CD4-positive, alpha-beta T cell treated with Interleukin-17A for 4 hours (primary cell): Measurements from ENCODE around the gene CHRNA4.

Experiments
- DNase-seq: peaks from one replicate; pipeline ENCODE4 v3.0.0-alpha.2; 2020; ENCODE audit warnings: mixed read lengths

Gene CHRNA4

DNA sequence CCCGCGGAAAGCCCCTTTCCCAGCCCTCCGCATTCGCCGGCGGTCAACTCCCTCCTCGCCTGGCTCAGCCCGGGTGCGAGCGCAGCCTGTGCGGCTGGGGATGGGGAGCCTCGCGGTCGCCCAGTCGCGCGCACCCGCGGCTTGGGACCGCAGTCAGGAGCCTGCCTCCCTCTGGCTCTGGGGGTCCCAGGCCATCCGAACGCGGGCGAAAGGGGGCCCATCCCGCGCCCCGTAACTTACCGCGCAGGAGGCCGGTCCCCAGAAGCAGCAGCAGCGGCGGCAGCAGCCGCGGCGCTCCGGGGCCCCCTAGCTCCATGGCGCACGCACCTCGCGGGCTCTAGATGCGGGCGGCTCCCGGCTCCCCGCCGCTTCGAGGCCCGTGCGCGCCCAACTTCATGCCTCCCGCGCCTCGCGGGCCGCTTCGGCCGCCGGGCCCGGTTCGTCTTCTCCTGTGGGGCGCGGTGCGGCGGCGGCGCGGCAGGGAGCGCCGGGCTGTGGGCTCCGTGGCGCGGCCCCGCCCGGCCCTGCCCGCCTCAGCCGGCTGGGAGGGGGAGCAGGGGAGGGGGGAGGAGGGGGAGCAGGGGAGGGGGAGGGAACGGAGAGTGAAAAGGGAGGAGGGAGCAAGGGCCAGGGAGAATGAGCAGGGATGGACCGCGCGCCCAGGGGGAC lies at the start of gene CHRNA4:
CHRNA4 (minus strand) TSS at position 500 of the 669 bp plus-strand sequence; CDS start at position 316, 184 bp downstream.
- no peak for DNase-seq

DNA sequence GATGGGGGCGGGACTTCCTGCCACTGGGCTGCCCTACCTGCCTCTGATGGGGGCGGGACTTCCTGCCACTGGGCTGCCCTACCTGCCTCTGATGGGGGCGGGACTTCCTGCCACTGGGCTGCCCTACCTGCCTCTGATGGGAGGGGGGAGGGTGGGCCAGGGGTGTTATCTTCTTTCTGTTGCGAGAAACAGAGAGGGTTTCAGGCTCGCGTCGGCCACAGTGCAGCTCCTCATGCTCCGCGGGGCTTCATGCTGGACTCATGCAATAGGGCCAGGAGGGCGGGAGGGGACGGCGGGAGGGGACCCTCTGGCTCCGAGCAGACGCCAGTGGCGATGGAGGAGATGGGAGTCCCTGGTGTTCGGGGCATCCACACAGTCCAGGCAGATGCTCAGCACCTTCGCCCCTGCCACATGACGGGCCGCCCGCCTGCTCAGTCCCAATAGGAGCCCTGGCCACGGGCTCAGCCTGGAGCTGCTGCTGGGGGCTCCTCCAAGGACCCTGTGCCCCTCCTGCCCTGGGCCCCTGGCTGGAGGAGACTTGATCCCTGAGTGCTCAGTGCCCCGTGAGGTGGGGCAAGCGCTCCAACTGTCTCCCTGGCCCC lies 48.8 kb upstream of the CHRNA4 start:
- DNase-seq = no peak

DNA sequence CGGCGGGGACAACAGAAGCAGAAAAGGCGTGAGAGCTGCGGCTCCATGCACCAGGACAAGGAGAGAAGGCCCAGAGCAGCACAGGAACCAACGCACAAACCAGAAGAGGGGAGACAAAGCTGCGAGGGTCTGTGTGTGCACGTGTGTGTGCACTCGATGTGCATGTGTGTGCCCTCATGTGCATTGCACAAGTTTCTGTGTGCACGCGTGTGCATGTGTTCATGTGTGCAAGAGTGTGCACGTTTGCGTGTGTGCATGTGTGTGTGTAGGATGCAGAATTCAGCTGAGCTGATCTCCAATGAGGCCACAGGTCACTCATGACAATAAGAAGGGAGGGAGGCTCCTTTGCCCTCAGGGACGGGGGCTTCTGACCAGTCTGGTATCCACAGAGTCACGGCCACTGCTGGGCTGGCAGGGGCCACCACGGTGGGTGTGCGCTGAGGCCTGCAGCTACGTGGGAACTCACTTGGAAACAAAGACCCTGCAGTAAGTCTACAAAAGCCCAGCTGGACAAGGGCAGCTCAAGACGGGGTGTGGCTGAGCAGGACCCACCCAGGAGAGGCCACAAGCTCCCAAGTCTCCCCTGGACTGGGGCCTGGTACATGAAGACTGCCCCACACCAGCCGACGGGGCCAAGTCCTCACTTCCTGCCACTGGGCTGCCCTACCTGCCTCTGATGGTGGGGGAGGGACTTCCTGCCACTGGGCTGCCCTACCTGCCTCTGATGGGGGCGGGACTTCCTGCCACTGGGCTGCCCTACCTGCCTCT lies 48.1 kb upstream of the CHRNA4 start:
- DNase-seq = peak; percentile 9

DNA sequence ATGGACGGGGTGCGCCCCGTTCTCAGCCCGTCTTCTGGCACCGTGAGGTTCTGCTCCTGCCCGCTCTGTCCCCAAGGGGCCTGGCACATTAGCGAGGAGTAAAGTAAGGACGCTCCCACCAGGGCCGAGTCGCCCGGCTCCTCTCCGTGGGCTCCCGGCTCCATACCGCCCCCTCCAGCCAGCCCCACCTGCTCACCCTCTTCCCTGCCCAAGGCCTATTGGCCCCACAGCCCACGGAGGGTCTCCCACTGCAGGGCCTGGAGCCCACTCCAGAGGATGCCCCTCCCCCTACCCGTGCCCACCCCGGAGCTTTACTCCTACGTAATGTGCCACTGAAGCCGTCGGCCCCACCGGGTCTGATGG lies 47.5 kb upstream of the CHRNA4 start:
- no peak for DNase-seq

DNA sequence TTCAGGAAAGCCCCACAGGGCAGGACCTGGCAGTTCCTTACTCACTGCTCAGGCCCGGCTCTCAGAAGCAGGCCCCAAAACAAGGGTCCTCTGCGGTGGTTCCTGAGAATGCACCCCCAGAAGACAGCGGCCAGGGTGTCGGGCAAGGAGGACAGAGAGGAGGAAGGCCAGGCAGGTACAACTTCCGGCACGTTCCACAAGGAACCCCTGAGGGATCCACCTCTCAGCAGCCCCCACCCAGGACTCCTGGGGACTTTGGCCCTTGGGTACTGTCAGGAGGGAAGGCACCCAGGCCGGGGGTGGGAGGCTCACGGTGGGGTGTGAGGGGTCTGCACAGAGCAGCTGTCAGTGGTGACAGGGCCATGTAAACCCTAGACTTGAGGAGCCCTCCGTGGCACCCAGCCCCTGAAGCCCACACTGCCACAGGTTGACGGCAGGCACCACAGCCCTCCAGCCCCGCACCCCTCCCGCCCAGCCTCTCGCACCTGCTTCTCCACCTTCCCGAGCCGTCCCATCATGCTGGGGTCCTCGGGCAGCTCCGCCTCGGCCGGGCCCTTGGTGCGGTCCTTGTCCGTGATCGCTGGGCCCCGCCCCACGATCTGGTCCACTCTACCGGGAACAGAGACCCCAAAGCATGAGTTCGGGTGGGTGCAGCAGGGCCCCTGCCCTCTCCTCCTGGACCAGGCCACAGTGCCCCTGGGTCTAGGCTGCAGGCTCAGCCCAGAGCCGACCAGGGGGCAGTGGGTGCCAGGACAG lies 47.0 kb upstream of the CHRNA4 start:
- no peak for DNase-seq

DNA sequence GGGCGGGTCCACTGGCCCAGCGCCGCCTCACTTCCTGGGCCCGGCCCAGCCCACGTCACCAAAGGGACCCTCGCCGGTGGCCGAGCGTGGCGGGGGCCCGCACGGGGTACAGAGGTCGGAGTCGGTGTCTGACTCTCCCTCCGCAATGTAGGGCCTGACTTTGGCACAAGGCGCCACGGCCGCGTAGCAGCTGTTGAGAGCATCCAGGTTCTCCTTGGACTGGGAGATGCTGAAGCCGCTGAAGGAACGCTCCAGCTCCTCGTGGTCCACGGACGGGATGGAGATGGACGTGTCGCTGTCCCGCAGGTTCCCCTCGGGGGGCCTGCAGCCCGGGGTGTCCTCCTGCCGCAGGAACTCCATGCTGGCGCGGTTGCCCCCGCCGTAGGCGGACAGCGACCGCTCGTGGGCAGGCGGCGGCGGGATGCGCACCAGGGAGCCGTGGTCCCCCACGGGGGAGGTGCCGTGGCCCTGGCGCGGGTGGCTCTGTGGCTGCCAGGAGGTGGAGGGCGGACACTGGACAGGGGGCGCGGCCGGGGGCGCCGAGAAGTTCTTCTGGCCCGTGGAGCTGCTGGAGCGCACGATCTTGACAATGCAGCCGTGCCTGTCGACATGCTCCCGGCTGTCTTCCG lies 45.6 kb upstream of the CHRNA4 start:
- DNase-seq = no peak

DNA sequence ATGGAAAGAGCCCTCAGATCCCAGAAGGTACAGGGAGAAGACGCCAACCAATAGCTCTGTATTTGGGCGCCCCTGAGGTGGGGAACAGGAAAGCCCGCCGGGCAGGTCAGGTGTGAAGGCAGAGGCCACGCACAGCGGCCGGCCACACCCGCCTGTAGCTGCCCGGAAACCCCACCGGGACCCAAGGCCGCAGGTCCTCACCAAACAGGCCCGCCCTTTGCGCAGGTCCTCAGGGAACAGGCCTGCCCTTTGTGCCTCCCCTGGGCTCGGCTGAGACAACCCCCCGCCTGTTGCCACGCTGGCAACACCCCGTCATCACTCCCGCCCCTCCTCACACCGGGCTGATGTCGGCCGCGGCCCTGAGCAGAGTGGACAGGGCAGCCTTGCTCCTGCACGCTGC lies 44.9 kb upstream of the CHRNA4 start:
- no peak for DNase-seq

DNA sequence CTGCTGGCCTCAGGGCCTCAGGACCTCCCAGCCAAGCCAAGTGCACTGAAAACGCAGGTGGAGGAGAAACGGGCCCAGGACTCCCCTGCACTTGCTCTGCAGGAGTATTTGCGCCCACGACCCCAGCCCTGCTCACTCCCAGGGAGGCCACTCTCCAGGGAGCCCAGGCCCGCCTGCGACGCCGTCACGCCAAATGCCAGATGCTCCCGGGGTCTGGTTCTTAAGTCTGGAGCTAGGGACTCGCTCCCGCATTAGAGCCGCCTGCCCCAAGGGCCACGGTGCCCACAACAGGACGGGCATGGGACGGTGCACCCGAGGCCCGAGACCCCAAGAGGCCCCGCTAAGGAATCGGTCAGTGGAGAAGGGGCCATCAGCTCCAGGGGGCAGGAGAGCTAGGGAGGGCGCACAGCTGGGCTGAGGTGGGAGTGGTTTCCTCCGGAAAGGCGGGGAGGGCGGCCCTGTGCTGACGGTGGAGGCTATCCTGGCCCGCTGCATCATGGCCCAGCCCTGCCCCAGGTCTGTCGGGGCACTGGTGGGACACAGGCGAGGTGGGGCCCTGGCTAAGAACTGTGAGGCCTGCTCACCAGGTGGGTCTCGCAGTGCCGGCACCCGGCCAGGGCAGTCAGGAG lies 44.1 kb upstream of the CHRNA4 start:
- no peak for DNase-seq

DNA sequence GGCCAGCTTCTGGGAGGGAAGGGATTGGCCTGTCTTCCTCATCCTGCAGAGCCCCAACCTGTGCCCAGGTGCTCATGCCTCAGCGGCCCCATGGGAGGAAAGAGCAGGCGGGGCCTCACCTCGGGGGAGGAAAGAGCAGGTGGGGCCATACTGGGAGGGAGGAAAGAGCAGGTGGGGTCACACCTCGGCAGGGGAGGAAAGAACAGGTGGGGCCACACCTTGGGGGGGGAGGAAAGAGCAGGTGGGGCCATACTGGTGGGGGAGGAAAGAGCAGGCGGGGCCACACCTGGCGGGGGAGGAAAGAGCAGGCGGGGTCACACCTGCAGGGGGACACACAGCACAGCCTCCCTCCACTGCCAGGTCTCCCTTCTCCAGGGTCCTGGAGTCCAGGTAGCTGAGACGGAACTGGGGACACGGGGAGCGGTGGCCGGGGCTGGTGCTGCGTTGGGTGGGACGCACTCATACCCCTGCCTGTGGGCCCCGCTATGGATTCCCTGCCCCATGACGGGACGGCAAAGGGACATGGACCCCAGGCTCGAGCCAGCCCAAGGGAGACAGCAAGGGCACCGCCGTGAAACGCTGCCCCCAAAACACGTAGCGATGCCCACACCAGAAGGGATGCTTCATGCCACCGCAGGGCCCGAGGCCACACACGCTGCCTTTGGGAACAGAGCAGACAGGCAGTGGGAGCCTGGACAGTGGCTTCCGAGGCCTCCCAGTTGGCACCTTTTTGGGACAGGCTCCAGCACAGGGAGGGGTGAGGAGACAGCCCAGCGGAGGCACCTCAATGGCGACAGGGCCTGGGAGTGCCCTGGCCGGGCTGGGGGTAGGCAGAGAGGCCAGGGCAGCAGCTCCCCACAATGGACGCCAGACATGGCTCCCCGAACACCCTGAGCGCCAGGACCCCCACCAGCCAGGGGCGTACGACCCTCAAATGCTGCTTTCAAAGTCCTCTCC lies 43.3 kb upstream of the CHRNA4 start:
- DNase-seq = no peak

DNA sequence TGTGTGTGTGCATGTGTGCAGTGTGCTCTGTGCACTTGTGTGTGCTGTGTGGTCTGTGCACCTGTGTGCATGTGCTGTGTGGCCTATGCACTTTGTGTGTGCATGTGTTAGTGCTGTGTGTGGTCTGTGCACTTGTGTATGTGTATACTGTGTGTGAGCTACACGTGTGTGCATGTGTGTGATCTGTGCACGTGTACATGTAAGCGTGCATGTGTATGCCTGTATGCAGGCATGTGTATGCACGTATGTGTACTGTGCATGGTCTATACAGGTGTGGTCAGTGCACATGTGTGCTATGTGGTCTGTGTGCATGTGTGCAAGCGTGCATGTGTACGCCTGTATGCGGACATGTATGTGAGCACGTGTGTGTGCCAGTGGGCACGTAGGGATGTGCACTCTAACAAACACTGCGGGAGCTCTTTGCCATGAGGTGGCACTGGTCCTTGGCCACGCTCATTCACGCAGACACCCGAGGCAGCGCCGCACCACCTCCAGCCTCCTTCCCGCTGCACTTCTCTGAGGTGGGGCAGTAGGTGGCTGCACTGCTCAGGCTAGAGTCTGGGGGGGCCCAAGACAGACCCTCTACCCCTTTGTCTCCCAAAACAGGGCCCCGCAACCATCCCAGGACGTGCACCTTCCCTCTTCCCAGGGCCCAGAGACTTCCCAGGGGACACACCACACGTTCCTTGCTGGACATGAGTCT lies 42.4 kb upstream of the CHRNA4 start:
- DNase-seq = no peak

DNA sequence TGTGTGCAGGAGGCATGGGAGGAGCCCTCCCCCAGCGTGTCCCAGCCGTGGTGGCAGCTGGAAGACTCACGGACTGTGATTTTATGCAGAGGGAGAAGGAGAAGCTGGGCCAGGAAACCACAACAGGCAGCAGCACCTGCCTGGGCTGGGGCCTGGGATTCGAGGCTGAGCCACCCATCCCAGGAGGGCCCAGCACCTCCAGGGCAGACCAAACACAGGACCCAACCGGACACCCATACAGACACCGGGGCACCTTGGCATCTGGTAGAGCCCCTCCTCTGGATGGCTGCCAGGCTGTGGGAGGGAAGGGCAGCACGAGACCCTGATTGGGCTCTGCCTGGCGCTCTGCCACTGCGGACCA lies 41.7 kb upstream of the CHRNA4 start:
- no peak for DNase-seq

DNA sequence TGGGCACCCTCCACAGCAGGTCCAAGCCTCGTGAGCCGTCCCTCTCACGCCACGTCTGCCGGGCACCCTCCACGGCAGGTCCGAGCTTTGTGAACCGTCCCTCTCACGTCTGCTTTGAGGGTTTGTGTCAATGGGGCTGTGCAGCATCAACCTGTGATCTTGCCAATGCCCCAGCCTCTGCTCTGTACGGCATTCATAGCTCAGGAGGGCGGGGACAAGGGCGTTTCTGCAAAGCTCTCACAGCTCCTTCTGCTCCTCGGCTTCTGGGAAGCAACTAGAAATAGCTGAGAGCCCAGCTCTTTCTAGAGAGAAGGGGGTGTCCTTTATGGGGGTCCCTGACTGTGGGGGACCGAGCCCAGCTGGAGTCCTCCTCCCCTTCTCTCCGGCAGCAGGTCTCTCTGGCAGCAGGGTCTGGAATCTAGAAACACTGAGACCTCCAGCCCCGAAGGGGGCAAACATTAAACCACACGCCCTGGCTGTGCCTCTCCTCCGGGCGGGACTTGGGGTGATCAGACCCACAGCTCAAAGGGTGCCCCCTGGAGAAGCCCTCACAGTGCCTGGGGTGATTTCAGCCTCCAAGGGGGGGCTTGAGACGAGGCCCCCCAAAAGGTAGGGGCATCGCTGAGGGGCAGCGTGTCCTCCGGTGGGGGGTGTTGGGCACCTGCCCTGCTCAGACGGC lies 41.2 kb upstream of the CHRNA4 start:
- no peak for DNase-seq

DNA sequence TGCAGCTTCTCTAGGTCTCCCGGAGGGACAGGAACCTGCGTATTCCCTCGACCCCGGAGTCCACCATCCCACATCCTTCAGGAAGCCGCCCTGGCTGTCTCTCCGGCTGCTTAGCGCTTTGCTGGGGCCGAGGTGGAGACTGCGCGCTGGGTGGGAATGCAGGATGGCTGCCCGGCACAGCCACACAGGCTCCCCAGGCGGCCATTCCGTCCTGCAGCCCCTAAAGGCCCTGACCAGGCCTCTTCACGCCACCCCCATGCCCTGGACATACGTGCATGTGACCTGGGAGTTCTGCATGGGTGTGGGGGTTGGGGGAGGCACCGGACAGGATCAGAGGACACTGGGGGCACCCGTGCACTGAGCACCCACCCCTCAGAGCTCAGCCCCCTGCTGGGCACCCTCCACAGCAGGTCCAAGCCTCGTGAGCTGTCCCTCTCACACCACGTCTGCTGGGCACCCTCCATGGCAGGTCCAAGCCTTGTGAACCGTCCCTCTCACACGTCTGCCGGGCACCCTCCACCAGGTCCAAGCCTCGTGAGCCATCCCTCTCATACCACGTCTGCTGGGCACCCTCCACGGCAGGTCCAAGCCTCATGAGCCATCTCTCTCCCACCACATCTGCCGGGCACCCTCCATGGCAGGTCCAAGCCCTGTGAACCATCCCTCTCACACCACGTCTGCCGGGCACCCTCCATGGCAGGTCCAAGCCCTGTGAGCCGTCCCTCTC lies 40.4 kb upstream of the CHRNA4 start:
- no peak for DNase-seq

DNA sequence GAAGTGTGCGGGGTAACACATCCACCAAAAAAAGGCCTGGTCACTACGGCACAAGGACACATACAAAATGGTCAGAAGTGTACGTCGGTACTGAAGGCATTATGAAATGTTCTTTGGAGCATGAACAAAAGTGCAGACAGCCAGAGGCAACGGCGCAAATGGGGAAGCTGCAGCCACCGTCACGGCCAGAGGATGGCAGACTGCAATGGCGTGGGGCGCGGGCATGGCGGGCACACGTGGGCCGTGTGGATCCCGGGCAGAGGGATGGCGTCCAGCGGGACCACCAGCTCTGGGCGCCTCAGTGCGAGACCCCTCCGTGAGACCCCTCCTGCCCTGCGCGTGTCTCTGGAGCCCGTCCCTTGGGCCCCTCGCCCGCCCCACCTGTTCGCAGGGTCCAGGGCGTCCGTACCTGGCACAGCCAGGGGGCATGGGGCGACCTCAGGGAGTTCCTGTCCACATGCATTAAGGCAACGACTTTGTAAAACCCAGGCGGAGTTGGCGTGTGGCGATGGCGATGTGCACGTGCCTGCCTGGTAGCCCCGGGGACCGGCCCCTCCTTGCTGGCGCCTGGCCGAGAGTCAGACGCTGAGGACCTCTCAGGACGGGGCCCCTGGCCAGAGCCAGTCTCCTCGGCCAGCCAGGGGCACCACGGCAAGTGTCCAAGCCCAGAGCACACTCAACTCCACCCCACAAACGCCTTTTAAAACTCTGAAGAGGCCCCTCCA lies 39.5 kb upstream of the CHRNA4 start:
- no peak for DNase-seq

DNA sequence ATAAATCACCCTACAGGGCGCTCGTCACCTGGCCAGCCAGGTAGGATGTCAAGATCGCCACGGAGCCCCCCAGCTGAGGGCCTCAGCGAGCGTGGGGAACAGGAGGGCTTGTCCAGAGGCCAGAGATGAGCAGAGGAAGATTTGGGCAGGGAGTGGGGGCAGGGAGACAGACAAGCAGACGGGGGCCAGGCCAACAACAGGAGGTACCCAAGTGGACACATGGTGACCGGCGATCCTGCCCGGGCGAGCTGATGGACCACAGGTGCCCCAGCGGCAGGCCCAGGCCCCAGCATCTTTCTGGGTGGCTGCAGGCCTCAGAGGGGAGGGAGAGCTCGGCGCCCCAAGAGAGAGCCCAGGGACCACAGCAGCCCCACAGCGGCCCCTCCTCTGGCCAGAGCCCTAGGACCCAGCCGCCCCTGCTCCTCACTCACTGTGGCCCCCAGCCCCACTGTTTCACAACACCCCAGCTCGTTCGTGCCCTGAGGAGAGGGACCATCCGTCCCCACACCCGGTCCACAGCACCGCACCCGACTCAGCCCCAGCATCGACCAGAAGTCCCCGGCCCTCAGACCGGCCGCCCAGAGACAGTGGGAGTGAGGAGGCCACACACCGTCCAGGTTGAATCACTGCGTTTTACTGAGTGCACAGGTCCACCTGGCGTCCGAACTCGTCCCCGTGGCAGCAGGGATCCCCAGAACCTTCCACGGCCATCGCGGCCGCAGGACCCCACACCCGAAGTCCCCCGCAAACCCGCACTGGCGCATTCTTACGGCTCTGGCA lies 38.6 kb upstream of the CHRNA4 start:
- no peak for DNase-seq

DNA sequence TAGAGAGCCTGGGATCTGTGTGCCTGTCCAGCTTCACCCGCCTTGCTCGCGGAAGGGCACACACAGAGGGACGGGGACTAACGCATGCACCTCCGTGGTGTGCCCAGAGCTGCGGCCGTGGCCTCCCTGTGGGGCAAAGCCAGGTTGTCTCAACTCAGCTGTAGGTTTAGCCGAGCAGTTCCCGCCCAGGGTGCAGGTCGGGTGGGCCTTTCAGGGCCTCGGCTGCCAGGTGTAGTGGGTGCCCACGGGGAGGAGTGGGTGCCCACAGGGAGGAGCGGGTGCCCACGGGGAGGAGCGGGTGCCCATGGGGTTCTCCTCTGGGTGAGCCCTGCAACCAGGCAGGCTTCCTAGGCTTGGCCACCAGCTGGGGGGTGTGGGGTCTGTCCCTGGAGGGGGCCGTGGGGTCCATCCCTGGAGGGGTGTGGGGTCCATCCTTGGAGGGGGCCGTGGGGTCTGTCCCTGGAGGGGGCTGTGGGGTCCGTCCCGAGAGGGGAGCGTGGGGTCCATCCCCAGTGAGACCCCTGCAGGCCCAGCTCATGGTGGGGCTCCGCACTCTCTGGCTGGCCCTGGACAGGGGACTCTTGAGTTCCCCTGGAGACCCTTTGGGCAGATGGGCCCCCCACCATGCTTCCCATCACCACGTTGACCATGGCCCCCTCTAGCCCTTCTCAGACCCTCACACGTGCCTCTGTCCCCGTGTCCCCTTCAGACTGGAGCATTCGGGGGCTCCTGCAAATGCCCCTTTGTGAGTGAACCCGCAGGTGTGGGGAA lies 37.8 kb upstream of the CHRNA4 start:
- no peak for DNase-seq

DNA sequence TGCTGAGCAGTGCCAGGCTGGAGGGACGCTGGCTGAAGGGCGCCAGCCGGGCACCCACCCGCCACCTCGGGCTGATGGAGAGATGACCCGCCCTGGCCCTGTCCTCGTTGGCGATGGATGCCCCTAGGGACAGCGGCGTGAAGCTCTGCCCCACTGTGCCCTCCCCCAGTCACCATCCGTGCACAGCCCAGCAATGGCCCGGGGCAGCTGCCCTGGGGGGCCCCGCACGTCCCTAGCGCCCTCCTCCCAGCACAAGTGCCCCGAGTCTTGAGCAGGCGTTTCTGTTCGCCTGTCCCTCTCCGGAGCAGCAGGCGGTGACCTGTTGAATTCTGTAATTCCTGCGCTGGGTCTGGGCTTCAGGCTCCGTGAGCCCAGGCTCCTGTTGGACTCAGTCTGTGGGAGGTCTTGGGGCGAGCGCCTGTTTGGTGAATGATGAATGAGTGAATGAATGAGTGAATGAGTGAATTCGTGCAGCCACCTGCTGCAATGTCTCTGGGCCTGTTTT lies 36.8 kb upstream of the CHRNA4 start:
- no peak for DNase-seq
